BLaER1 treated with 17β-estradiol and CSF1 and Interleukin-3, amounts not matched to agents 10 nM and 100 nM (cell line): ENCODE measurements around the gene TET1.
"Not testable (repeated sequence)": the region's sequence is repeated elsewhere in the genome, so short reads cannot be mapped to it uniquely, and the experiment has no call there.

Experiments used
- H3K27ac ChIP-seq, 11 experiments: shearing (Covaris generic); formaldehyde crosslinking; 2 replicates each; pipeline ENCODE4 v1.8.1; 2022
- H3K27me3 ChIP-seq, 11 experiments: shearing (Covaris generic); formaldehyde crosslinking; 2 replicates each; pipeline ENCODE4 v1.8.1; 2022
- H3K36me3 ChIP-seq, 11 experiments: shearing (Covaris generic); formaldehyde crosslinking; 2 replicates each; pipeline ENCODE4 v1.8.1; 2022
- H3K4me1 ChIP-seq, 10 experiments: shearing (Covaris generic); formaldehyde crosslinking; 2 replicates each; pipeline ENCODE4 v1.8.1; 2022
- H3K4me2 ChIP-seq, 11 experiments: shearing (Covaris generic); formaldehyde crosslinking; 2 replicates each; pipeline ENCODE4 v1.8.1; 2022
- H3K4me3 ChIP-seq, 10 experiments: shearing (Covaris generic); formaldehyde crosslinking; 2 replicates each; pipeline ENCODE4 v1.8.1; 2022
- H3K9ac ChIP-seq, 11 experiments: shearing (Covaris generic); formaldehyde crosslinking; 2 replicates each; pipeline ENCODE4 v1.8.1; 2022
- H3K9me3 ChIP-seq, 11 experiments: shearing (Covaris generic); formaldehyde crosslinking; replicated peaks in 1 of 11; 2 replicates each; pipeline ENCODE4 v1.8.1; 2022
- H4K20me1 ChIP-seq, 11 experiments: shearing (Covaris generic); formaldehyde crosslinking; 2 replicates each; pipeline ENCODE4 v1.8.1; 2022
- Cebpa-rat ChIP-seq, 11 experiments: shearing (Covaris generic); IDR thresholded peaks; 2 replicates each; pipeline ENCODE4 v1.8.1; 2022

TET1 gene

DNA sequence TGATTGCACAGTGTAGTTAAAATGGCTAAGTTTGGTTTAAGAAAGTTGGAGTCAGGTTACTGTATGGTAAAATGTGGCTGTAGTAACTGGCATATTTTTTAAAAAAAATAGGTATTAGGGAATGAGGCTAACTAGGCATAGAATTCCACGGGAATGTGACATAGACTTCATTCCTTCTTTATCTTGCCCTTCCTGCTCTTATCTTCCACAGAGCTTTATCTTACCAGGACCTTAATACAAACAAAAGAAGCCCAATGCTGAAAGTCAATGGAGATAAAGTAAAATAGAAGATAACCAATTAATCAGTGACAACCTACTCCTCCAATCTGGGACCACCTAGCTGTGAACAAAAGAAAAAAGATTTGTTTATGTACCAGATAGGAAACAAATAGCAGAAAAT is 58.1 kb downstream of the TET1 start:
- Histone ChIP-seq H3K4me3 (no peak overlapping the region), H3K27ac (no peak overlapping the region), H4K20me1 (no peaks in the 10 kb centered on the region), H3K9me3 (no peaks in the 10 kb centered on the region), H3K36me3 (no peaks in the 10 kb centered on the region), H3K4me1 (peaks cover 0 to 6% (median 0%) of the 10 kb centered on the region in 10 experiments; a peak in 2 of 20 replicates), H3K9ac (no peak overlapping the region), H3K4me2 (no peak overlapping the region), H3K27me3 (no peaks in the 10 kb centered on the region)
- no peak for TF ChIP-seq Cebpa-rat (IDR thresholded peaks at IDR 0.05)

DNA sequence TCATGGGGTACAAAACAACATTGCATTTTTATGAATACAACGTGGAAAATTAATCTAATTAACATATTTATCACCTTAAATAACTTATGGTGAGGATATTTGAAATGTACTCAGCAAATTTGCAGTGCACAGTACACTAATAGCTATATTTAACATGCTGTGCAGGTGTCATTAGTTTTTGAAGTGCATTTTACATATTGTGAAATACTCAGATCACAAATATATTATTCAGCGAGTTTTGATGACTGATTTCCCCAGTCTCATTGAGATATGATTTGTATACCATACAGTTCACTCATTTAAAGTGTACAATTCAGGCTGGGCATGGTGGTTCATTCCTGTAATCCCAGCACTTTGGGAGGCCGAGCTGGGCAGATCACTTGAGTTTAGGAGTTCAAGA is 59.5 kb downstream of the TET1 start:
- Histone ChIP-seq H3K4me1 (peaks cover 0 to 6% (median 0%) of the 10 kb centered on the region in 10 experiments; a peak in 2 of 20 replicates), H3K9ac (no peak overlapping the region), H3K27ac (no peak overlapping the region), H4K20me1 (no peaks in the 10 kb centered on the region), H3K9me3 (no peaks in the 10 kb centered on the region), H3K36me3 (no peaks in the 10 kb centered on the region), H3K4me2 (peak overlapping the region in 2 of 11 experiments; percentile 4 to 15; a peak in 1 of 22 replicates), H3K27me3 (no peaks in the 10 kb centered on the region), H3K4me3 (no peak overlapping the region)
- no peak for TF ChIP-seq Cebpa-rat (IDR thresholded peaks at IDR 0.05)

DNA sequence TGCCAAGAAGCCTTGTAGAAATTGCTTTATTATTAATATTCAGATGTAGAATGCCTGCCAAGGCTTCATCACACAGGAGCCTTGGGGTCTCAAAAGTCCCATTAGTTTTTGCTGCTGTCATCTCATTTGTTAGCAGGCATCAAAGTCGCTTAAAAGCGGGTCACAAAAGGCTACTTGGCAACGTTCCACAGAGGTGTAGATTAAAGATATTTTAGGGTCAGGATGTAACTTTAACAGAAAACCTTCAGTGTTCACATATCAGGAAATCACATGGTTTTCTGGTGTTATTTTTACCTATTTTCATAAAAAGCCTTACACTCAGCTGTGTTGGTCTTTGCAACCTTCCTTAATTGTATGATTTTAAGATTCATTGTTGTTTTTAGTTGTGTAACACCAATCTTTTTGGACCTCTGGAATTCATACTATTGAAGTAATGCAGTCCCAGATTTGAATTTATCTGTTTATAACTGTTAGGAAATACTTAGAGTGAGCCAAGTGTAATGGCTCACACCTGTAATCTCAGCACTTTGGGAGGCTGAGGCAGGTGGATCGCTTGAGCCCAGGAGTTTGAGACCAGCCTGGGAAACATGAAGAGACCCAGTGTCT is 65.3 kb downstream of the TET1 start:
- Histone ChIP-seq H3K36me3 (no peaks in the 10 kb centered on the region), H3K27me3 (no peaks in the 10 kb centered on the region), H3K4me1 (peaks cover 0 to 28% (median 19%) of the 10 kb centered on the region in 10 experiments; a peak in 14 of 20 replicates), H3K27ac (no peak overlapping the region), H3K9ac (no peak overlapping the region), H4K20me1 (no peaks in the 10 kb centered on the region), H3K4me3 (no peak overlapping the region), H3K4me2 (peak overlapping the region in 8 of 11 experiments; percentile 18 to 80 (median 44); a peak in 14 of 22 replicates), H3K9me3 (no peaks in the 10 kb centered on the region)
- no peak for TF ChIP-seq Cebpa-rat (IDR thresholded peaks at IDR 0.05)

- Histone ChIP-seq H3K27me3 (no peaks in the 10 kb centered on the region), H3K4me2 (peak overlapping the region in 8 of 11 experiments; percentile 15 to 62 (median 42); a peak in 13 of 22 replicates), H3K27ac (no peak overlapping the region), H3K4me1 (peaks cover 0 to 28% (median 19%) of the 10 kb centered on the region in 10 experiments; a peak in 14 of 20 replicates), H3K9ac (no peak overlapping the region), H3K9me3 (no peaks in the 10 kb centered on the region), H3K36me3 (no peaks in the 10 kb centered on the region), H4K20me1 (no peaks in the 10 kb centered on the region), H3K4me3 (no peak overlapping the region)
- TF ChIP-seq Cebpa-rat (IDR thresholded peaks at IDR 0.05) = no peak
Measured at GRCh38 chr10:68628576-68629127, 68.5 kb downstream of the TET1 start.

DNA sequence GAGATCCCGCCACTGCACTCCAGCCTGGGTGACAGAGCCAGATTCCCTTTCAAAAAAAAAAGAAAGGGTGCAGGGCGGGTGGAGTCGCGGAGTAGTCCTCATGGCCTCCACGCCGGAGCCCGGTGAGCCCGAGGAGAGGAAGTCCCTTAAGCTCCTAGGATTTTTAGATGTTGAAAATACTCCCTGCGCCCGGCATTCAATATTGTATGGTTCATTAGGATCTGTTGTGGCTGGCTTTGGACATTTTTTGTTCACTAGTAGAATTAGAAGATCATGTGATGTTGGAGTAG is 72.1 kb downstream of the TET1 start:
- not testable (repeated sequence) for H3K27me3 ChIP-seq, H3K9me3 ChIP-seq, H3K27ac ChIP-seq, H4K20me1 ChIP-seq, H3K9ac ChIP-seq, H3K4me3 ChIP-seq, H3K36me3 ChIP-seq, H3K4me2 ChIP-seq
- peaks cover 0 to 13% (median 8%) of the 10 kb centered on the region in 10 experiments; a peak in 12 of 20 replicates for H3K4me1 ChIP-seq

GRCh38 chr10:68633281-68633680 is 73.1 kb downstream of the TET1 start:
- TF ChIP-seq Cebpa-rat (IDR thresholded peaks at IDR 0.05) = no peak
- Histone ChIP-seq H3K9me3 (no peaks in the 10 kb centered on the region), H3K36me3 (no peaks in the 10 kb centered on the region), H3K4me1 (peaks cover 0 to 9% (median 6%) of the 10 kb centered on the region in 10 experiments; a peak in 12 of 20 replicates), H3K4me2 (no peak overlapping the region), H3K27ac (no peak overlapping the region), H3K9ac (no peak overlapping the region), H4K20me1 (no peaks in the 10 kb centered on the region), H3K27me3 (no peaks in the 10 kb centered on the region), H3K4me3 (no peak overlapping the region)

DNA sequence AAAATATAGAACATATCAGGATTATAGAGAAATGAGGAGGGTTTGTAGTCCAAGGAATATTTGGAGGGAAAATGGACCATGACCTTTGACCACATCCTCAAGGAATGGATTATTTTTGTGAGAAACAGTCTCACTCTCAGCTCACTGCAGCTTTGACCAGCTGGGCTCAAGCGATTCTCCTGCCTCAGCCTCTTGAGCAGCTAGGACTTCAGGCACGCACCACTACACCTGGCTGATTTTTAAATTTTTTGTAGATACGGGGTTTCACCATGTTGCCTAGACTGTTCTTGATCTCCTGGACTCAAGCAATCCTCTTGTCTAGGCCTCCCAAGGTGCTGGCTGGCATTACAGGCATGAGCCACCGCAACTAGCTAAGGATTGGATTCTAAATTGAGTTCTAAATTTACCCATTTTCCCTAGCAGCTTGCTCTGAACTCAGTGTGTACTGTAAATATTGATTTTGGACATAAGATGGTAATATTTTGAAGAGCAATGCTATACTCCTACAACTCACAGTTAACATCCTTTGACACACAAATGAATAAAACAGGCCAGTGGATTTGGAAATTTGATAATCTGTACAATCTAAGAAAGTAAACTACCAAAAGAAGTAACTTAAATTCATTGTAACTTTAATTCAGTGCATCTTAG is 73.8 kb downstream of the TET1 start:
- no peaks in the 10 kb centered on the region for H4K20me1 ChIP-seq
- TF ChIP-seq Cebpa-rat (IDR thresholded peaks at IDR 0.05) = no peak
- H3K4me3 ChIP-seq = no peak overlapping the region
- no peak overlapping the region for H3K27ac ChIP-seq
- H3K9me3 ChIP-seq = no peaks in the 10 kb centered on the region
- no peak overlapping the region for H3K9ac ChIP-seq
- H3K36me3 ChIP-seq = no peaks in the 10 kb centered on the region
- H3K27me3 ChIP-seq = no peaks in the 10 kb centered on the region
- peaks cover 0 to 2% (median under 1%) of the 10 kb centered on the region in 10 experiments; a peak in 8 of 20 replicates for H3K4me1 ChIP-seq
- no peak overlapping the region for H3K4me2 ChIP-seq

DNA sequence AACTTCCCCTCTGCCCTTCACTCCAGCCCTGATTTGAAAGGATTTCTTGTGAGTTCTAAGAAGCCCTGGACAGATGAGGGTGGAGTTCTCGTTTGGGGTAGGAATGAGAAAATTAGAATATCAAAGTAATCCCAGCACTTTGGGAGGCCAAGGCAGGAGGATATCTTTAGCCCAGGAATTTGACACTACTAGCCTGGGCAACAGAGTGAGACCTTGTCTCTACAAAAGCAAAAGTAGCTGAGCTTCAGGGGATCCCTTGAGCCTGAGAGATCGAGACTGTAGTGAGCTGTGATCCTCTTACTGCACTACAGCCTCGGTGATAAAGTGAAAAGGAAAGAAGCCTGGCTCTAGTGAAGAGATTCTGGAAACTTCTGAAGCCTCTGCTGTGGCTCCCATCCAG is 76.2 kb downstream of the TET1 start:
- Histone ChIP-seq H3K4me3 (no peak overlapping the region), H3K9me3 (no peaks in the 10 kb centered on the region), H3K27ac (no peak overlapping the region), H3K36me3 (no peaks in the 10 kb centered on the region), H4K20me1 (no peaks in the 10 kb centered on the region), H3K4me1 (no peaks in the 10 kb centered on the region), H3K4me2 (no peak overlapping the region), H3K27me3 (no peaks in the 10 kb centered on the region), H3K9ac (no peak overlapping the region)
- TF ChIP-seq Cebpa-rat (IDR thresholded peaks at IDR 0.05) = no peak

DNA sequence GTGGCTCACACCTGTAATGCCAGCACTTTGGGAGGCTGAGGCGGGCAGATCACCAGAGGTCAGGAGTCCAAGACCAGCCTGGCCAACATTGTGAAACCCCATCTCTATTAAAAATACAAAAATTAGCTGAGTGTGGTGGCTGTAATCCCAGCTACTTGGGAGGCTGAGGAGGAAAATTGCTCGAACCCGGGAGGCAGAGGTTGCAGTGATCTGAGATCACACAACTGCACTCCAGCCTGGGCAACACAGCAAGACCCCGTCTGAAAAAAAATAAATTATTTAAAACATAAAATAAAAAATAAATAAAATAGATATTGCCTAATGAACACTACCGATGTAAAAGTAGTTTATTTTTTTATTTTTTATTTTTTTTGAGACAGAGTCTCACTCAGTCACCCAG is 83.4 kb downstream of the TET1 start:
- not testable (repeated sequence) for H3K9me3 ChIP-seq, H3K27me3 ChIP-seq, H3K4me3 ChIP-seq, H3K4me2 ChIP-seq, H4K20me1 ChIP-seq, H3K4me1 ChIP-seq, H3K27ac ChIP-seq, H3K9ac ChIP-seq, H3K36me3 ChIP-seq
